GM12878 (cell line): ENCODE measurements around the gene ZDHHC7.

Experiments
- CBX5 ChIP-seq: sonication (generic); IDR thresholded peaks from 2 replicates; pipeline ENCODE4 v1.6.1; 2016; ENCODE audit warnings: low read depth, moderate library complexity, mild to moderate bottlenecking, inconsistent platforms
- CREB1 ChIP-seq: IDR thresholded peaks from 2 replicates; pipeline ENCODE4 v1.6.1; 2012; ENCODE audit warnings: low read depth, mild to moderate bottlenecking, inconsistent platforms
- MXI1 ChIP-seq: fragments of 150-350 bp; IDR thresholded peaks from 2 replicates; pipeline ENCODE4 v1.6.1; 2011; ENCODE audit warnings: low read depth, mild to moderate bottlenecking, inconsistent platforms, low read length, improper control_type of control experiment
- NFYA ChIP-seq: IDR thresholded peaks from 2 replicates; pipeline ENCODE4 v1.6.1; 2011; ENCODE audit warnings: low read depth, mild to moderate bottlenecking, low read length, improper control_type of control experiment, borderline replicate concordance
- POLR2A ChIP-seq: IDR thresholded peaks from 2 replicates; pipeline ENCODE4 v1.6.1; 2011; ENCODE audit warnings: low read depth, mild to moderate bottlenecking, low read length
- POLR2AphosphoS5 ChIP-seq: IDR thresholded peaks from 2 replicates; pipeline ENCODE4 v1.6.1; 2011; ENCODE audit warnings: mild to moderate bottlenecking, low read length, inconsistent platforms
- ZSCAN29 ChIP-seq: fragments of 450-650 bp; IDR thresholded peaks from 2 replicates; pipeline ENCODE4 v1.6.1; 2017; ENCODE audit warnings: mild to moderate bottlenecking, moderate library complexity
- TF ChIP-seq, protein P1 (sequence below), 3 experiments: IDR thresholded peaks in 2 of 3; conservative IDR thresholded peaks in 1 of 3; 2 replicates each; pipeline ENCODE4 v1.5.1; 2011; ENCODE audit warnings: low read depth in 3 of 3, low read length in 3 of 3, mild to moderate bottlenecking in 3 of 3, control low read depth in 2 of 3, moderate library complexity in 2 of 3, inconsistent platforms in 1 of 3, mixed read lengths in 1 of 3; ENCODE audit not compliant: control insufficient read depth in 2 of 3, insufficient read depth in 1 of 3; ENCODE audit errors: extremely low read depth in 1 of 3

DNA sequence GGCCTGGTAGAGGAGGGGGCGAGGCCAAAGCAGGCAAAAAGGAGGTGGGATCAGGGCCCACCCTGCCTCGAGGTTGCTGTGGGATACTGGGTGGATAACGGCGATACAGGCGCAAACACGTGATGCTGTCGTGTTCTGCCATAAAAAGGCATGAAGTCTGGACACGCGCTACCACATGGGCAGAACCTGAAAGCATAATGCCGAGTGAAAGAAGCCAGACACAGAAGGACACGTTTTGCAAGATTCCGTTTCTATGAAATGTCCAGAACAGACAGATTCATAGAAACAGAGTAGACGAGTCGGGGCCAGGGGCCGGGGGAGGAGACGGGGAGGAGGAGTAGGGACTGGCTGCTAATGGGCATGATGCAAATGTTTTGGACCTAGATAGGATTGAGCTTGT, 43.5 kb downstream of the ZDHHC7 start:
- TF ChIP-seq CREB1 (no peak), CBX5 (no peak), POLR2AphosphoS5 (no peak), POLR2A (no peak), ZSCAN29 (no peak), MXI1 (no peak), NFYA (no peak)
- TF ChIP-seq, protein P1, sequence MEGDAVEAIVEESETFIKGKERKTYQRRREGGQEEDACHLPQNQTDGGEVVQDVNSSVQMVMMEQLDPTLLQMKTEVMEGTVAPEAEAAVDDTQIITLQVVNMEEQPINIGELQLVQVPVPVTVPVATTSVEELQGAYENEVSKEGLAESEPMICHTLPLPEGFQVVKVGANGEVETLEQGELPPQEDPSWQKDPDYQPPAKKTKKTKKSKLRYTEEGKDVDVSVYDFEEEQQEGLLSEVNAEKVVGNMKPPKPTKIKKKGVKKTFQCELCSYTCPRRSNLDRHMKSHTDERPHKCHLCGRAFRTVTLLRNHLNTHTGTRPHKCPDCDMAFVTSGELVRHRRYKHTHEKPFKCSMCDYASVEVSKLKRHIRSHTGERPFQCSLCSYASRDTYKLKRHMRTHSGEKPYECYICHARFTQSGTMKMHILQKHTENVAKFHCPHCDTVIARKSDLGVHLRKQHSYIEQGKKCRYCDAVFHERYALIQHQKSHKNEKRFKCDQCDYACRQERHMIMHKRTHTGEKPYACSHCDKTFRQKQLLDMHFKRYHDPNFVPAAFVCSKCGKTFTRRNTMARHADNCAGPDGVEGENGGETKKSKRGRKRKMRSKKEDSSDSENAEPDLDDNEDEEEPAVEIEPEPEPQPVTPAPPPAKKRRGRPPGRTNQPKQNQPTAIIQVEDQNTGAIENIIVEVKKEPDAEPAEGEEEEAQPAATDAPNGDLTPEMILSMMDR (IDR thresholded peaks at IDR 0.05 in 2 of 3, conservative IDR thresholded peaks at IDR 0.05 in 1 of 3; ENCODE audit: control insufficient read depth in 2 of 3, extremely low read depth in 1 of 3, insufficient read depth in 1 of 3, low read depth in 3 of 3, low read length in 3 of 3): no peak
